PC-3 (cell line): ENCODE data around the gene HMCN1. TPM values are rescaled to one million over a fixed set of nuclear protein-coding genes. Genes with fewer than 3 reads are reported as not detected.

Experiments
- ATAC-seq: fragments of 200-7000 bp; cut with Tn5 transposase; 2 replicates; pipeline ENCODE4 v1.9.1; 2020; ENCODE audit warnings: mild to moderate bottlenecking, moderate library complexity
- BruUV-seq: library from RNA; stranded (reverse); fragments of 400-500 nt; replicated peaks from 2 replicates; lab custom pipeline; 2021; lab: Mats Ljungman, UMichigan
- CTCF ChIA-PET: fragments of 300-600 bp; sonication (Branson Sonifier 250); formaldehyde crosslinking; loops from one replicate; lab custom pipeline; 2022; ENCODE audit warnings: antibody characterized with exemption; lab: Charles Lee
- POLR2A ChIA-PET: fragments of 300-600 bp; sonication (Branson Sonifier 250); formaldehyde crosslinking; loops from one replicate; lab custom pipeline; 2022; ENCODE audit warnings: antibody characterized with exemption; ENCODE audit not compliant: unreplicated experiment; lab: Charles Lee
- DNase-seq: peaks from one replicate; pipeline ENCODE4 v3.0.0-alpha.2; 2015
- H2AFZ ChIP-seq: fragments of 300-600 bp; sonication (generic); 2 replicates; pipeline ENCODE4 v1.6.0; 2016; ENCODE audit warnings: antibody characterized with exemption, low read length
- H3F3A ChIP-seq: fragments of 300-600 bp; sonication (generic); one replicate; pipeline ENCODE4 v1.6.0; 2017; ENCODE audit warnings: antibody characterized with exemption, low read length, control low read depth, mild to moderate bottlenecking; ENCODE audit not compliant: unreplicated experiment
- H3K27ac ChIP-seq: fragments of 300-600 bp; sonication (generic); 2 replicates; pipeline ENCODE4 v1.5.1; 2016; ENCODE audit warnings: mild to moderate bottlenecking, low read length
- H3K27me3 ChIP-seq: fragments of 300-600 bp; sonication (generic); 2 replicates; pipeline ENCODE4 v1.6.1; 2016; ENCODE audit warnings: low read length, mixed read lengths
- H3K36me3 ChIP-seq: fragments of 300-600 bp; sonication (generic); 2 replicates; pipeline ENCODE4 v1.6.1; 2016; ENCODE audit warnings: low read depth, mixed run types, low read length, mixed read lengths
- H3K4me1 ChIP-seq: fragments of 300-600 bp; sonication (generic); 2 replicates; pipeline ENCODE4 v1.5.1; 2016; ENCODE audit warnings: low read length; ENCODE audit not compliant: insufficient read depth
- H3K4me2 ChIP-seq: fragments of 300-600 bp; sonication (generic); 2 replicates; pipeline ENCODE4 v1.6.0; 2016; ENCODE audit warnings: low read length
- H3K4me3 ChIP-seq: fragments of 300-600 bp; sonication (generic); 2 replicates; pipeline ENCODE4 v1.5.1; 2016; ENCODE audit warnings: mild to moderate bottlenecking, low read length, mixed read lengths
- H3K79me2 ChIP-seq: fragments of 300-600 bp; sonication (generic); 2 replicates; pipeline ENCODE4 v1.6.1; 2017; ENCODE audit warnings: low read length, mixed read lengths
- H3K9ac ChIP-seq: fragments of 300-600 bp; sonication (generic); 2 replicates; pipeline ENCODE4 v1.6.0; 2016; ENCODE audit warnings: mild to moderate bottlenecking, low read length
- H3K9me2 ChIP-seq: fragments of 300-600 bp; sonication (generic); replicated peaks from 2 replicates; pipeline ENCODE4 v1.6.1; 2016; ENCODE audit warnings: mixed run types, low read length, mixed read lengths
- H3K9me3 ChIP-seq: fragments of 300-600 bp; sonication (generic); 2 replicates; pipeline ENCODE4 v1.6.1; 2016; ENCODE audit warnings: low read length, mixed read lengths
- H4K20me1 ChIP-seq: fragments of 300-600 bp; sonication (generic); 2 replicates; pipeline ENCODE4 v1.6.1; 2016; ENCODE audit warnings: low read length, mixed read lengths
- EZH2 ChIP-seq: fragments of 300-600 bp; sonication (generic); IDR thresholded peaks from one replicate; pipeline ENCODE4 v1.6.1; 2017; ENCODE audit warnings: antibody characterized with exemption, mild to moderate bottlenecking, low read length; ENCODE audit not compliant: unreplicated experiment
- EZH2phosphoT487 ChIP-seq: fragments of 300-600 bp; sonication (generic); IDR thresholded peaks from 2 replicates; pipeline ENCODE4 v1.6.1; 2018; ENCODE audit warnings: mild to moderate bottlenecking, antibody characterized with exemption, low read length, borderline replicate concordance
- intact Hi-C: fragments of 100-400 bp; cut with micrococcal nuclease; formaldehyde crosslinking; loops from 2 replicates; pipeline ENCODE4 v1.9.0; 2023
- total RNA-seq: library from RNA; depleted of rRNA; stranded (reverse); fragments of >200 nt; gene quantifications from 2 replicates; pipeline ENCODE4 v1.2.3, GENCODE V29; 2014
- TF ChIP-seq, protein P1 (sequence below): fragments of 300-600 bp; sonication (generic); conservative IDR thresholded peaks from 2 replicates; pipeline ENCODE4 v1.5.1; 2017; ENCODE audit warnings: antibody characterized with exemption, low read depth, mild to moderate bottlenecking, low read length

HMCN1 gene
- total RNA-seq, 1 experiment from 2014 or later: 0.66 TPM

DNA sequence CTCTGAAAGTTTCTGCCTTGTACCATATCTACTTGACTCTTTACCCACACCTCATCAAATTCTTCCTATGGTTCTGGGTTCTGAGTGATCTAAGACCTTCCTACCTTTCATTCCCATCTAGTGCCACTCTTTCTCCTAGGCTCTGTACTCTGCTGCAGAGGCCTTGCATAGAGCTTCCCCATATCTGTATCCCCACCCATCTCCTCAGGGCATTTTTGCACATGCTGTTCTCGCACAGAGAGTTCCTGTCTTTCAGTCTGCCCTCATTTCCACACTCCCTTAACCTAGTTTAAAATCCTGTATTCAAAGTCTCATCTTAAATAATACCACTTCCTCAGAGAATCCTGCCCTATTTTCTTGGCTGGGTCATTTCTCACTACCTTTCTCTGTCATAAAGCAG, 114.8 kb downstream of the HMCN1 start:
- no peaks in the 10 kb centered on the region for H4K20me1 ChIP-seq
- no peaks in the 10 kb centered on the region for H3K9me3 ChIP-seq
- DNase-seq (no peak), ATAC-seq (no peak)
- TF ChIP-seq EZH2phosphoT487 (no peak), EZH2 (no peak)
- TF ChIP-seq, protein P1, sequence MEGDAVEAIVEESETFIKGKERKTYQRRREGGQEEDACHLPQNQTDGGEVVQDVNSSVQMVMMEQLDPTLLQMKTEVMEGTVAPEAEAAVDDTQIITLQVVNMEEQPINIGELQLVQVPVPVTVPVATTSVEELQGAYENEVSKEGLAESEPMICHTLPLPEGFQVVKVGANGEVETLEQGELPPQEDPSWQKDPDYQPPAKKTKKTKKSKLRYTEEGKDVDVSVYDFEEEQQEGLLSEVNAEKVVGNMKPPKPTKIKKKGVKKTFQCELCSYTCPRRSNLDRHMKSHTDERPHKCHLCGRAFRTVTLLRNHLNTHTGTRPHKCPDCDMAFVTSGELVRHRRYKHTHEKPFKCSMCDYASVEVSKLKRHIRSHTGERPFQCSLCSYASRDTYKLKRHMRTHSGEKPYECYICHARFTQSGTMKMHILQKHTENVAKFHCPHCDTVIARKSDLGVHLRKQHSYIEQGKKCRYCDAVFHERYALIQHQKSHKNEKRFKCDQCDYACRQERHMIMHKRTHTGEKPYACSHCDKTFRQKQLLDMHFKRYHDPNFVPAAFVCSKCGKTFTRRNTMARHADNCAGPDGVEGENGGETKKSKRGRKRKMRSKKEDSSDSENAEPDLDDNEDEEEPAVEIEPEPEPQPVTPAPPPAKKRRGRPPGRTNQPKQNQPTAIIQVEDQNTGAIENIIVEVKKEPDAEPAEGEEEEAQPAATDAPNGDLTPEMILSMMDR: no peak
- intact Hi-C loops: no loop called here
- no peak overlapping the region for H3K9ac ChIP-seq
- H3K79me2 ChIP-seq: no peaks in the 10 kb centered on the region
- no peaks in the 10 kb centered on the region for H3K27me3 ChIP-seq
- H3K9me2 ChIP-seq: no peaks in the 10 kb centered on the region
- no TSS peak for BruUV-seq
- ChIA-PET CTCF (no interaction called here), POLR2A (no interaction called here)
- H3K4me2 ChIP-seq: no peak overlapping the region
- peaks cover 20% of the 10 kb centered on the region for H3K4me1 ChIP-seq
- no peaks in the 10 kb centered on the region for H3K36me3 ChIP-seq
- H3K27ac ChIP-seq: no peak overlapping the region
- H2AFZ ChIP-seq: no peak overlapping the region
- H3F3A ChIP-seq: no peaks in the 10 kb centered on the region
- H3K4me3 ChIP-seq: no peak overlapping the region

DNA sequence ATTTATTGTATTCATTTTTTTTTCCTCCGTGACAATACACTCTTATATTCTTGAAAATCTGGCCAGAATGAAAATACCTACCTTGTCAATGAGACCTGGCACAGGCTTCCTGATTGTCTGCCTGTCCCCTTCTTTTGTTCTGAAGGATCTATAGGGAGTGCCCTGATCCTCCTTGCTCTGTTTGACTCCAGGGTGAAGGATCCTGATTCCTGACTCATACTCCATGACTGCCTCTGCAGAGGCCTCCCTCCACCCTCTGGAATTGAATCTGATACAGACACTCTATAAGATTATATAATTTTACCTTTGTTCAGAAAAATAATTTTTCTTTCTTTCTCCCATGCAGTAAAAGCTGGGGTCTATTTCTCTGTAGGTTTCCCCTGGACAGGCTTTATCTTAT, 116.2 kb downstream of the HMCN1 start:
- intact Hi-C loops: loop anchor here (5.0 kb wide), 2 partner anchors 38 to 202 kb away; no protein-coding TSS in a partner anchor
- BruUV-seq: no TSS peak
- ATAC-seq (peak; percentile 73), DNase-seq (peak; percentile 39)
- Histone ChIP-seq H3K9me3 (no peaks in the 10 kb centered on the region), H2AFZ (no peak overlapping the region), H3F3A (no peaks in the 10 kb centered on the region), H3K9me2 (no peaks in the 10 kb centered on the region), H4K20me1 (no peaks in the 10 kb centered on the region), H3K4me3 (no peak overlapping the region), H3K27me3 (no peaks in the 10 kb centered on the region), H3K4me1 (peaks cover 31% of the 10 kb centered on the region), H3K9ac (no peak overlapping the region), H3K4me2 (no peak overlapping the region), H3K36me3 (no peaks in the 10 kb centered on the region), H3K27ac (no peak overlapping the region), H3K79me2 (no peaks in the 10 kb centered on the region)
- ChIA-PET CTCF (no interaction called here), POLR2A (no interaction called here)
- TF ChIP-seq, protein P1: no peak
- TF ChIP-seq EZH2 (no peak), EZH2phosphoT487 (no peak)

DNA sequence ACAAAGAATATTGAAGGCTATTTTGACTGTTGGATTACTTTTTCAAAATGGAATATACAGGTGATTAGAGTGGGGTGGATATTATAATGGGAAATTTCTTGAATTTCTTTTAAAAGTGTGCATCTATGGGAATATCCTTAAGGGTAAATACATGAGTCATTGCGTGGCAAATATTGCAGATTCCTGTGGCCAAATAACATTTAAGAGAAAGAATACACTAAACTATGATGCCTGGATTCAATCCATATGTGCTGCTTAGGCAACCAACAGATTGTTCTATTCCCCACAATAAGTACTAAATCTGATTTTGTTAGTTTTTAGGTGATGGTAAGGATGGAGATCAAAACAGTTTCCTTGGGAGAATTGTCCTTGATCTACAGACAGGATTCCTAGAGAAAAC, 119.5 kb downstream of the HMCN1 start:
- peak overlapping the region; percentile 50 for H3K9ac ChIP-seq
- BruUV-seq: no TSS peak
- peaks cover 60% of the 10 kb centered on the region for H3K4me1 ChIP-seq
- H3K27me3 ChIP-seq: no peaks in the 10 kb centered on the region
- no peak overlapping the region for H2AFZ ChIP-seq
- H3K27ac ChIP-seq: peak overlapping the region; percentile 86
- DNase-seq (peak; percentile 86), ATAC-seq (peak; percentile 33)
- no peaks in the 10 kb centered on the region for H3K36me3 ChIP-seq
- CTCF ChIA-PET: no interaction called here
- intact Hi-C loops: loop anchor here (1.0 to 5.0 kb wide), 3 partner anchors 41 to 199 kb away; partner anchors contain the start of gene HMCN1
- peak overlapping the region; percentile 59 for H3K4me2 ChIP-seq
- peaks cover 14% of the 10 kb centered on the region for H3F3A ChIP-seq
- TF ChIP-seq, protein P1: no peak
- TF ChIP-seq EZH2: no peak
- no peak overlapping the region for H3K4me3 ChIP-seq
- H3K79me2 ChIP-seq: no peaks in the 10 kb centered on the region
- no peaks in the 10 kb centered on the region for H4K20me1 ChIP-seq
- POLR2A ChIA-PET: no interaction called here
- H3K9me3 ChIP-seq: no peaks in the 10 kb centered on the region
- no peaks in the 10 kb centered on the region for H3K9me2 ChIP-seq
